Panc1 (cell line): ENCODE measurements around the gene CEP135. TPM values are rescaled to one million over a fixed set of nuclear protein-coding genes. Genes with fewer than 3 reads are reported as not detected.
"Not testable (repeated sequence)": the region's sequence is repeated elsewhere in the genome, so short reads cannot be mapped to it uniquely, and the experiment has no call there.

Experiments used
- ATAC-seq: fragments of 200-7000 bp; cut with Tn5 transposase; 2 replicates; pipeline ENCODE4 v1.9.1; 2020; ENCODE audit warnings: mild to moderate bottlenecking, moderate library complexity
- BruUV-seq: library from RNA; stranded (reverse); fragments of 400-500 nt; replicated peaks from 2 replicates; lab custom pipeline; 2021; lab: Mats Ljungman, UMichigan
- CTCF ChIA-PET: fragments of 300-600 bp; sonication (Branson Sonifier 250); formaldehyde crosslinking; loops from one replicate; lab custom pipeline; 2022; ENCODE audit warnings: antibody characterized with exemption; lab: Charles Lee
- POLR2A ChIA-PET: fragments of 300-600 bp; sonication (Branson Sonifier 250); formaldehyde crosslinking; loops from one replicate; lab custom pipeline; 2022; ENCODE audit warnings: antibody characterized with exemption; lab: Charles Lee
- DNase-seq: peaks from one replicate; pipeline ENCODE4 v3.0.0-alpha.2; 2010; ENCODE audit warnings: low read depth, low spot score
- H3K27ac ChIP-seq: 2 replicates; pipeline ENCODE4 v1.5.1; 2011; ENCODE audit warnings: mild to moderate bottlenecking, low read length, inconsistent platforms
- H3K27me3 ChIP-seq: fragments of 200-500 bp; sonication (Bioruptor generic); 2 replicates; pipeline ENCODE4 v1.6.0; 2014; ENCODE audit warnings: low read length, inconsistent platforms; ENCODE audit not compliant: control insufficient read depth, insufficient read depth
- H3K36me3 ChIP-seq: fragments of 200-500 bp; sonication (Bioruptor generic); 2 replicates; pipeline ENCODE4 v1.5.1; 2014; ENCODE audit warnings: inconsistent platforms, mild to moderate bottlenecking, low read length, moderate library complexity; ENCODE audit not compliant: control insufficient read depth, insufficient read depth
- H3K4me1 ChIP-seq: 2 replicates; pipeline ENCODE4 v1.5.1; 2011; ENCODE audit warnings: inconsistent platforms, mild to moderate bottlenecking, low read length, moderate library complexity; ENCODE audit not compliant: control insufficient read depth, insufficient read depth
- H3K4me3 ChIP-seq, 2 experiments: 2 replicates each; pipeline ENCODE4 v1.5.1; 2011 to 2012; ENCODE audit warnings: low read depth in 2 of 2, low read length in 2 of 2, mild to moderate bottlenecking in 2 of 2, inconsistent platforms in 1 of 2, moderate library complexity in 1 of 2
- H3K9me3 ChIP-seq: fragments of 200-500 bp; sonication (Bioruptor generic); 2 replicates; pipeline ENCODE4 v1.5.1; 2014; ENCODE audit warnings: low read depth, mild to moderate bottlenecking, inconsistent platforms, low read length, moderate library complexity; ENCODE audit not compliant: control insufficient read depth, insufficient read depth
- CTCF ChIP-seq: fragments of 450-650 bp; IDR thresholded peaks from 2 replicates; pipeline ENCODE4 v1.5.1; 2017; ENCODE audit warnings: mild to moderate bottlenecking
- POLR2AphosphoS5 ChIP-seq: IDR thresholded peaks from 2 replicates; pipeline ENCODE4 v1.6.1; 2012; ENCODE audit warnings: mild to moderate bottlenecking, low read depth, low read length, moderate library complexity
- REST ChIP-seq, 2 experiments: IDR thresholded peaks; 2 replicates each; pipeline ENCODE4 v1.6.1; 2011 to 2012; ENCODE audit warnings: low read depth in 2 of 2, control low read depth in 1 of 2, low read length in 1 of 2, mild to moderate bottlenecking in 1 of 2, moderate library complexity in 1 of 2; ENCODE audit not compliant: insufficient read depth in 1 of 2
- SIN3A ChIP-seq: IDR thresholded peaks from 2 replicates; pipeline ENCODE4 v1.6.1; 2012; ENCODE audit warnings: low read depth, mild to moderate bottlenecking, low read length, moderate library complexity, borderline replicate concordance; ENCODE audit not compliant: insufficient read depth
- TCF7L2 ChIP-seq: IDR thresholded peaks from 2 replicates; pipeline ENCODE4 v1.6.1; 2011; ENCODE audit warnings: mild to moderate bottlenecking, low read depth, low read length, inconsistent platforms
- in situ Hi-C: cut with HindIII; loops from 2 replicates; pipeline ENCODE4 v1.10.0; 2016; ENCODE audit warnings: low sequenced_read_pairs, low pct_unique_long_range_greater_than_20kb
- intact Hi-C: fragments of 100-400 bp; cut with micrococcal nuclease; formaldehyde crosslinking; loops from one replicate; pipeline ENCODE4 v1.10.0; 2022; ENCODE audit not compliant: unreplicated experiment
- total RNA-seq: library from RNA; stranded (reverse); gene quantifications from one replicate; pipeline ENCODE4 v1.2.1, GENCODE V29; 2021; ENCODE audit not compliant: unreplicated experiment

The CEP135 gene
- total RNA-seq, 1 experiment from 2014 or later: 9.5 TPM

GRCh38 chr4:56067826-56068225 lies 119.1 kb downstream of the CEP135 start:
- TF ChIP-seq SIN3A (no peak), TCF7L2 (no peak), CTCF (no peak), POLR2AphosphoS5 (no peak), REST (IDR thresholded peaks at IDR 0.05; ENCODE audit: insufficient read depth in 1 of 2, low read depth in 2 of 2, low read length in 1 of 2) (no peak)
- ChIA-PET POLR2A (no interaction called here), CTCF (no interaction called here)
- Histone ChIP-seq H3K27ac (no peak overlapping the region), H3K9me3 (no peaks in the 10 kb centered on the region), H3K36me3 (no peaks in the 10 kb centered on the region), H3K4me3 (no peak overlapping the region), H3K27me3 (no peaks in the 10 kb centered on the region; the same call in 1 of the 2 replicates), H3K4me1 (no peaks in the 10 kb centered on the region)
- intact Hi-C loops: no loop called here
- no TSS peak for BruUV-seq
- in situ Hi-C loops: no loop called here
- DNase-seq: no peak
- no peak for ATAC-seq

GRCh38 chr4:56072730-56073129 lies 124.0 kb downstream of the CEP135 start:
- BruUV-seq, H3K4me1 ChIP-seq, intact Hi-C loops, DNase-seq, H3K27me3 ChIP-seq, H3K9me3 ChIP-seq, H3K27ac ChIP-seq, H3K36me3 ChIP-seq, H3K4me3 ChIP-seq, in situ Hi-C loops, CTCF ChIA-PET, ATAC-seq, POLR2A ChIA-PET: not testable (repeated sequence)

- no peak overlapping the region for H3K27ac ChIP-seq
- intact Hi-C loops: no loop called here
- no peak overlapping the region for H3K4me3 ChIP-seq
- ChIA-PET CTCF (no interaction called here), POLR2A (no interaction called here)
- H3K27me3 ChIP-seq: no peaks in the 10 kb centered on the region
- DNase-seq (no peak), ATAC-seq (no peak; the same call in 1 of the 2 replicates)
- no peaks in the 10 kb centered on the region for H3K36me3 ChIP-seq
- no peaks in the 10 kb centered on the region; the same call in 1 of the 2 replicates for H3K4me1 ChIP-seq
- in situ Hi-C loops: no loop called here
- no peak for TF ChIP-seq TCF7L2
- no peak for TF ChIP-seq REST (IDR thresholded peaks at IDR 0.05; ENCODE audit: insufficient read depth in 1 of 2, low read depth in 2 of 2, low read length in 1 of 2)
- no peak for TF ChIP-seq POLR2AphosphoS5
- TF ChIP-seq CTCF: no peak
- TF ChIP-seq SIN3A: no peak
- no peaks in the 10 kb centered on the region for H3K9me3 ChIP-seq
- no TSS peak for BruUV-seq
Observed at GRCh38 chr4:56077676-56078075, 128.9 kb downstream of the CEP135 start.
